SU-DHL-6 (cell line): ENCODE results near the gene COX5A.

ENCODE experiments used
- H2AFZ ChIP-seq: fragments of 200-600 bp; sonication (generic); 2 replicates; pipeline ENCODE4 v1.6.1; 2014; ENCODE audit warnings: low read depth, mild to moderate bottlenecking, moderate library complexity, mixed read lengths, antibody characterized with exemption, low read length; ENCODE audit not compliant: severe bottlenecking
- H3F3A ChIP-seq: fragments of 200-600 bp; shearing (Covaris generic); 2 replicates; pipeline ENCODE4 v1.6.0; 2016; ENCODE audit warnings: antibody characterized with exemption, mild to moderate bottlenecking; ENCODE audit not compliant: insufficient read depth
- H3K27ac ChIP-seq: fragments of 200-600 bp; sonication (generic); 2 replicates; pipeline ENCODE4 v1.5.1; 2016; ENCODE audit warnings: low read depth, mild to moderate bottlenecking, low read length, moderate library complexity, mixed read lengths
- H3K27me3 ChIP-seq: fragments of 200-600 bp; sonication (generic), shearing (Covaris generic); 2 replicates; pipeline ENCODE4 v1.6.0; 2014; ENCODE audit warnings: mild to moderate bottlenecking, low read length
- H3K36me3 ChIP-seq: fragments of 200-600 bp; sonication (generic); 2 replicates; pipeline ENCODE4 v1.6.1; 2014; ENCODE audit warnings: mild to moderate bottlenecking, low read length, mixed read lengths
- H3K4me2 ChIP-seq: fragments of 300-600, 200-600 bp; shearing (Covaris generic), sonication (generic); 2 replicates; pipeline ENCODE4 v1.6.0; 2014; ENCODE audit warnings: low read length, low read depth, mild to moderate bottlenecking; ENCODE audit not compliant: poor library complexity, severe bottlenecking
- H3K4me3 ChIP-seq: fragments of 200-600 bp; sonication (generic); 2 replicates; pipeline ENCODE4 v1.5.1; 2014; ENCODE audit warnings: antibody characterized with exemption, low read length, mild to moderate bottlenecking, mixed read lengths; ENCODE audit not compliant: insufficient read depth, poor library complexity, severe bottlenecking
- H3K79me2 ChIP-seq: fragments of 200-600 bp; sonication (generic); 2 replicates; pipeline ENCODE4 v1.6.1; 2014; ENCODE audit warnings: mild to moderate bottlenecking, low read length, moderate library complexity; ENCODE audit not compliant: insufficient read depth
- H3K9ac ChIP-seq: fragments of 200-600 bp; sonication (generic); 2 replicates; pipeline ENCODE4 v1.7.0; 2014; ENCODE audit warnings: mild to moderate bottlenecking, low read length
- H3K9me2 ChIP-seq: fragments of 200-600 bp; sonication (generic); replicated peaks from 2 replicates; pipeline ENCODE4 v1.6.1; 2014; ENCODE audit warnings: low read length; ENCODE audit not compliant: insufficient read depth
- H3K9me3 ChIP-seq: fragments of 200-600 bp; sonication (generic); 2 replicates; pipeline ENCODE4 v1.6.1; 2014; ENCODE audit warnings: low read length, mixed read lengths; ENCODE audit not compliant: insufficient read depth
- H4K20me1 ChIP-seq: fragments of 200-600 bp; sonication (generic); 2 replicates; pipeline ENCODE4 v1.6.1; 2014; ENCODE audit warnings: low read depth, mild to moderate bottlenecking, antibody characterized with exemption, low read length, moderate library complexity, mixed read lengths
- EZH2phosphoT487 ChIP-seq: fragments of 200-600 bp; sonication (generic), shearing (Covaris generic); conservative IDR thresholded peaks from 2 replicates; pipeline ENCODE4 v1.6.1; 2018; ENCODE audit warnings: mild to moderate bottlenecking, antibody characterized with exemption, low read length, moderate library complexity, mixed read lengths
- TF ChIP-seq, protein P1 (sequence below): fragments of 200-600 bp; sonication (generic); IDR thresholded peaks from one replicate; pipeline ENCODE4 v1.5.1; 2017; ENCODE audit warnings: antibody characterized with exemption, mild to moderate bottlenecking, low read length, moderate library complexity; ENCODE audit not compliant: insufficient read depth, poor library complexity, severe bottlenecking

COX5A gene

DNA sequence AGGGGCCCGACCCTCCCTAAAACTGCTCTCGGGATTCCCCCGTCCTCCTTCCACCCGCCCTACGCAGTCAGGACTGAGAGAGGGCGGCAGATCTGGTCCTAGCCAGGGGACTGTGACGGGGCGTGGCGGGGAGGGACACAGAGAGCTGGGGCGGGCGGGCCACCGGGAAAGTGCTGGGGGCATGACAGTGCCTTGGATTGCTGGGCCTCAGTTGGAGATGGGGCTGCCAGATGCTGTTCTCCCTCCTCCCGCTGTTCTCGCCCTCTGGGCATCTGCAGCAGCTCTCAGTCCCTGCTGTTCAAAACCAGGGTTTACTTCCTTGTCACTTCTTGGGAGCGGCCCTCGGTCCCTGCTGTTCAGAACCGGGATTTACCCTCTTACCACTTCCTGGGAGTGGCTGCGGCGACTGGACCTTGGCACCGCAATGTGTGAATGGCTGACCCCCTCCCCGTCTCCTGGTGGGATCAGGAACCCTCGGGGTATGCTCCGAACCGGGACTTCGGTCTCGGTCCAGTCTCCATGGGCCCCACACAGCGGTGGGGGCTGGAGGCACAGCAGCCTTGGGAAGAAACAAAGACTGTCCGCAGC lies 20.5 kb upstream of the COX5A start:
- H3K9me3 ChIP-seq = no peaks in the 10 kb centered on the region
- H3F3A ChIP-seq = no peaks in the 10 kb centered on the region
- no peaks in the 10 kb centered on the region for H3K9me2 ChIP-seq
- peaks cover 21% of the 10 kb centered on the region for H3K79me2 ChIP-seq
- no peaks in the 10 kb centered on the region for H3K36me3 ChIP-seq
- no peak overlapping the region for H2AFZ ChIP-seq
- H3K9ac ChIP-seq = no peak overlapping the region
- no peak for TF ChIP-seq EZH2phosphoT487
- TF ChIP-seq, protein P1, sequence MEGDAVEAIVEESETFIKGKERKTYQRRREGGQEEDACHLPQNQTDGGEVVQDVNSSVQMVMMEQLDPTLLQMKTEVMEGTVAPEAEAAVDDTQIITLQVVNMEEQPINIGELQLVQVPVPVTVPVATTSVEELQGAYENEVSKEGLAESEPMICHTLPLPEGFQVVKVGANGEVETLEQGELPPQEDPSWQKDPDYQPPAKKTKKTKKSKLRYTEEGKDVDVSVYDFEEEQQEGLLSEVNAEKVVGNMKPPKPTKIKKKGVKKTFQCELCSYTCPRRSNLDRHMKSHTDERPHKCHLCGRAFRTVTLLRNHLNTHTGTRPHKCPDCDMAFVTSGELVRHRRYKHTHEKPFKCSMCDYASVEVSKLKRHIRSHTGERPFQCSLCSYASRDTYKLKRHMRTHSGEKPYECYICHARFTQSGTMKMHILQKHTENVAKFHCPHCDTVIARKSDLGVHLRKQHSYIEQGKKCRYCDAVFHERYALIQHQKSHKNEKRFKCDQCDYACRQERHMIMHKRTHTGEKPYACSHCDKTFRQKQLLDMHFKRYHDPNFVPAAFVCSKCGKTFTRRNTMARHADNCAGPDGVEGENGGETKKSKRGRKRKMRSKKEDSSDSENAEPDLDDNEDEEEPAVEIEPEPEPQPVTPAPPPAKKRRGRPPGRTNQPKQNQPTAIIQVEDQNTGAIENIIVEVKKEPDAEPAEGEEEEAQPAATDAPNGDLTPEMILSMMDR = no peak
- no peak overlapping the region for H3K4me2 ChIP-seq
- no peak overlapping the region for H3K4me3 ChIP-seq
- no peaks in the 10 kb centered on the region for H3K27me3 ChIP-seq
- no peaks in the 10 kb centered on the region for H4K20me1 ChIP-seq
- H3K27ac ChIP-seq = no peak overlapping the region

DNA sequence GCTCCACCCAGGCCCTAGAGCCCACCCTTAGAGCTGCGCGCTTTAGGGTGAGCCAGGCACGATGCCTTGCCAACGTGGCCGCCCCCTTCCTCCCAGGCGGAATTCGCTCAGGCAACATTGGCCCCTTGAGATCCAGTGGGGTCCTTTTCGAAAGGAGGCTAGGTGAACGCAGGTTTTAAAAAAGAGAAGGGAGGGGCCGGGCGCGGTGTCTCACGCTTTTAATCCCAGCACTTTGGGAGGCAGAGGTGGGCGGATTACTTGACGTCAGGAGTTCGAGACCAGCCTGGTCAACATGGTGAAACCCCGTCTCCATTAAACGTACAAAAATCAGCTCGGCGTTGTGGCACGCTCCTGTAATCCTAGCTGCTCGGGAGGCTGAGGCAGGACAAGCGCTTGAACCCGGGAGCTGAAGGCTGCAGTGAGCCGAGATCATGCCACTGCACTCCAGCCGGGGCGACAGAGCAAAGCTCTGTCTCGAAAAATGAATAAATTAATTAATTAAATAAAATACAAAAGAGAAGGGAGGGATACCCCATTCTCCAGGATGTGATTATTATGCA lies 19.7 kb upstream of the COX5A start:
- H3K79me2 ChIP-seq = peaks cover 21% of the 10 kb centered on the region
- H3K9me2 ChIP-seq = no peaks in the 10 kb centered on the region
- H3K36me3 ChIP-seq = no peaks in the 10 kb centered on the region
- H3K4me2 ChIP-seq = peak overlapping the region; percentile 81
- no peaks in the 10 kb centered on the region for H3K9me3 ChIP-seq
- TF ChIP-seq, protein P1 = no peak
- TF ChIP-seq EZH2phosphoT487 = no peak
- no peaks in the 10 kb centered on the region for H3K27me3 ChIP-seq
- peak overlapping the region; percentile 82 for H2AFZ ChIP-seq
- H4K20me1 ChIP-seq = no peaks in the 10 kb centered on the region
- no peak overlapping the region for H3K27ac ChIP-seq
- peak overlapping the region; percentile 77 for H3K9ac ChIP-seq
- no peaks in the 10 kb centered on the region for H3F3A ChIP-seq
- peak overlapping the region; percentile 63 for H3K4me3 ChIP-seq

DNA sequence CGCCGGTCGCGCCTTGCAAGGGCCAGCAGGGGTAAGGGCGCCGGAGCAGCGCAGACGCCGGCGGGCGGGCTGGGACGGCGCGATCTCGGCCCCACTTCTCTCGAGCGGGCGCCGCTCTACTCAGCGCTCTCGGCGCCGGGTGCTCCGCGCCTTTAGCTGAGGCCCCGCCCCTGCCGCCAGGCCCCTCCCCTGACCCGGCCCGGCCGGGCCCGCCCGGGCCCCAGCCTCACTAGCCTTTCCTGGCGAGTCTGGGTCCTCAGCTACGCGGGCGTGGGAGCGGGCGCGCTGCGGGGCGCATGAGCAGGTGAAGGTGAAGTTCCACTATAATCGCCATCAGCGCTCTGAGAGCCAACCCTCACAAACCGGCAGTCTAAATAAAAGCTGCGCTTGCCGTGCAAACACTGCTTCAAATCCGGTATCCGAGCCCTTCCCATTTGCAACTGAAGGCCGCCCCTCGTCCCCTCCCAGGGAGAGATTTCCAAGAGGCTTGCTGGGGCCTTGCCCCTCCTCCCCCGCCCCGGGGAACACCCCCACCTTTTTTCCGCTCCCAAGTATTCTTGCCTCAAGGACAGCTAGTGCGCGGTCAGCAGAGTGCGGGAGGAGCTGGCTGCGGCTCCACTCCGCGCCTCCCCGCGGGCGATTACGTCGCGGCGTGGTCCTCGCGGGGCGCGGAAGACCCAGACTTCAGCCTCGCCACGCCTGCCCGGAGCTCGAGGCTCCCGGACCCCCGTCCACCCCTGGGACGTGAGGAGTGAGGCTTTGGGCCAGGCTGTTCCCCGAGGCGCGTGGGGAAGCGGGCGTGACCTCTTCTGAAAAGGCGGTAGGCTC lies 19.0 kb upstream of the COX5A start, which contains the start of gene RPP25:
Gene RPP25 (minus strand): TSS at position 125 of the 828 bp plus-strand sequence. CDS start 189 bp downstream, outside the sequence.
- H3F3A ChIP-seq = 0 out of 2 replicates have a peak, but pooled peaks cover 1% of the 10 kb centered on the region
- no peaks in the 10 kb centered on the region for H3K36me3 ChIP-seq
- peak within 1 kb of the TSS; percentile 81 for H3K4me2 ChIP-seq
- H3K9ac ChIP-seq = peak within 1 kb of the TSS; percentile 77
- H3K79me2 ChIP-seq = peaks cover 24% of the 10 kb centered on the region
- TF ChIP-seq, protein P1 = no peak
- no peak for TF ChIP-seq EZH2phosphoT487
- H3K27me3 ChIP-seq = no peaks in the 10 kb centered on the region
- peak within 1 kb of the TSS; percentile 82 for H2AFZ ChIP-seq
- H3K4me3 ChIP-seq = peak within 1 kb of the TSS; percentile 63
- H3K9me3 ChIP-seq = no peaks in the 10 kb centered on the region
- H3K9me2 ChIP-seq = no peaks in the 10 kb centered on the region
- H3K27ac ChIP-seq = peak within 1 kb of the TSS; percentile 68
- H4K20me1 ChIP-seq = no peaks in the 10 kb centered on the region
